Jurkat, Clone E6-1 (cell line): ENCODE results near the gene CCDC74A.
"Not testable (repeated sequence)": the region's sequence is repeated elsewhere in the genome, so short reads cannot be mapped to it uniquely, and the experiment has no call there.

Experiments
- DNase-seq: peaks from one replicate; pipeline ENCODE4 v3.0.0-alpha.2; 2011; ENCODE audit warnings: low read depth, low spot score
- H3K4me3 ChIP-seq: 2 replicates; pipeline ENCODE4 v1.5.1; 2011; ENCODE audit warnings: mild to moderate bottlenecking, low read length, control low read depth, moderate library complexity

CCDC74A gene

DNA sequence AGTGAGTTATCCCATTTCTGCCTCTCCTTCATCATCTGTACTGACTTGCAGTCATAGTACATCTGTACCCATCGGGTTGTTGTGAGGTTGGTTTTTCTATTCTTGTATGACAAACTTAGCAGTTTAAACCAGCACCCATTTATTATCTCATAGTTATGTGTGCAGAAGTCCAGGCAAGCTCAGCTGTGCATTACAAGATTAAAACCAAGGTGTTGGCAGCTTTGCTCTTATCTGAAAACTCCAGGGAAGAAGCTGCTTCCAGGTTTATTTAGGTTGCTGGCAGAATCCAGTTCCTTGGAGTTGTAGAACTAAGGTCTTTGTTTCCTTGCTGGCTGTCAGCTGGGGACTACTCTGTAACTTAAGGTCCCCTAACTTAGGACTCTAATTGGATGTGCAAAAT, 32.2 kb upstream of the CCDC74A start:
- H3K4me3 ChIP-seq, DNase-seq: not testable (repeated sequence)

GRCh38 chr2:131498321-131498973, 29.2 kb upstream of the CCDC74A start:
- H3K4me3 ChIP-seq, DNase-seq: not testable (repeated sequence)

DNA sequence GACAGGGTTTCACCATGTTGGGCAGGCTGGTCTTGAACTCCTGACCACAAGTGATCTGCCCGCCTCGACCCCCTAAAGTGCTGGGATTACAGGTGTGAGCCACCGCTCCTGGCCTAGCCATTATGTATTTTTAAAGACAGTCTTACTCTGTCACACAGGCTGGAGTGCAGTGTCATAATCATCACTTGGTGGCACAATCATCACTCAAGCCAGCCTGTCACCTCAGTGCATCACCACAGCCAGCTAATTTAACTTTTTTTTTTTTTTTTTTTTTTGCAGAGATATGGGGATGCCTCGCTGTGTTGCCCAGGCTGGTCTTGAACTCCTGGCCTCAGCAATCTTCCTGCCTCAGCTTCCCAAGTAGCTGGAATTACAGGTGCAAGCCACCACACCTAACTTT, 24.1 kb upstream of the CCDC74A start:
- not testable (repeated sequence) for H3K4me3 ChIP-seq, DNase-seq

DNA sequence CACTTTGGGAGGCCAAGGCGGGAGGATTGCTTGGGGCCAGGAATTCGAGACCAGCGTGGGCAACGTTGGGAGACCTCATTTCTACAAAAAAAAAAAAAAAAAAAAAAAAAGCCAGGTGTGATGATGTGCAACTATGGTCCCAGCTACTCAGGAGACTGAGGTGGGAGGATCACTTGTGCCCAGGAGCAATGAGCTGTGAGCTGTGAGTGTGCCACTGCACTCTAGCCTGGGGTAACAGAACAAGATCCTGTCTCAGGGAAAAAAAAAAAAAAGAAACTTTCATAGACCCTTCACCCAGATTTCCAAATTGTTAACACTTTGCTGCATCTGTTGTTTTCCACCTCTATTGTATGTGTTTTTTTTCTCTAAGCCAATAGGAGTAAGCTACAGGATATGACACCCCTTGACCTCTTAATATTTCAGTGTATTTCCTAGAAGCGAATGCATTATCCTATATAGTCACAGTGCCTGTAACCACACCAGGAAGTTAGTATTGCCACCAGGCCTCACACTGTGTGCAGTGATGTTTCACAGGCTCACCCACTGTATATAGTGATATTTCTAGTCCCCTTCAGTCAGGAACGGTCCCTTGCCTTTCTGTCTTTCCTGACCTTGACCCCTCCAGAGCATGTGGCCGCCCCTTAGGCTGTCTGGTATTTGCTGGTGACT, 23.5 kb upstream of the CCDC74A start:
- DNase-seq, H3K4me3 ChIP-seq: not testable (repeated sequence)

DNA sequence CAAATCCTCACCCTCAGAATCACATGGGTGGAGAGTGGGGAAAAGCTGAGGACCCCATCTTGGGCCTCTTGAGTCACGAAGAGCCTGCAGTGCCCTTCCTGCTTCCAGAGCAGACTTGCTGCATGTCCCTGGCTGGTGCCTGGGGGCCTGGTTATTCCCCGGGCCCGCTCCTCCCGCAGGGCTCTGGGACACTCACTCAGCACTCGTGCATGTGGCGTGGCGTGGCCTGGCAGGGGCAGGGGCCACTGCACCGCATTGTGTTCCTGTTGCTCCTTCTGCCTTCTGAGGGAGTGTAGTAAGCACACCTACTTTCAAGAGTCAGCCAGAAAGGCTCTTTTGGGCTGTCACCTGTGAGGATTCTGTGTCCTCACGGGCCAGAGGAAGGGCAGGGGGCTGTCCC, 18.1 kb upstream of the CCDC74A start:
- H3K4me3 ChIP-seq = no peak overlapping the region
- DNase-seq = no peak

GRCh38 chr2:131511291-131511968, 16.3 kb upstream of the CCDC74A start:
- DNase-seq, H3K4me3 ChIP-seq: not testable (repeated sequence)

DNA sequence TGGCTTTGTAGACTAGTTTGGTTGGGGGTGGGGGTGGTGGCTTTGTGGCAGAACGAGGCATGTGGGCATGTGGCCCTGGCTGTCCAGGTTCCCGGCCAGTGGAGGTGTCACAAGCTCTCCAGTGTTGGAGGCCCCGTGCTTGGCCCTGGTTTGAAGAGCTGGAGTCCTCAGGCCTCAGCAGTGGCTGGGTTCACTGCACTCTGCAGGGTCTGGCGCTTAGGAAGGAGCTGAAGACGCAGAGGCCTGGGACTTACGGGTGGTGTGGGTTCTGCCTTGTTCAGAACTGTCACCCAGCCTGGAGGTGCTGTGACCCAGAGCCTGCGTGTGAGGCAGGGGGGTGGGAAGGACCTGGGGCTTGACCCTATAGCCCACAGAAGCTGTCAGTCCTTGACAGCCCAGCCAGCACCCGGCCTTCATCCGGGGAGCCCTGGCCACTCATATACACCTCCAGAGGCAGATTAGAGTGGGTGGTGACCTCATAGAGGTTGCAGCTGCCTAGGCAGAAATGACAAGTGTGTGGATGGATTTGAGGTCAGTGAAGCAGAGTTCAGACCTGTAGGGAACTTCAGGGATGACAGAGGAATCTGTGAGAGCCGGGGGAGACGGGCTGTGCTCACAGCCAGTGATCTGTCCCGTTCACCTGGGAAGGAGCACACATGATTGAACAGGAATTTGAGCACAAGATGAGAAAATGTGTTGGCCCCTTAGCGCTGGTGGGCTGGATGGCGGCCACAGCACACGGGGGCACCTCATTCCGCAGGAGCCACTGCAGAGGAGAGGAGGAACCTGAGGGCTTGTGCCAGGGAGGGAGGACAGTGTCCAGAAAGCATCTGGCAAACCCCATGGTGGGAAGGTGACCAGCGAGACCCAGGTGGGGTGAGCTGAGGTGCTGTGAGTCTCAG, 15.5 kb upstream of the CCDC74A start:
- not testable (repeated sequence) for DNase-seq, H3K4me3 ChIP-seq

DNA sequence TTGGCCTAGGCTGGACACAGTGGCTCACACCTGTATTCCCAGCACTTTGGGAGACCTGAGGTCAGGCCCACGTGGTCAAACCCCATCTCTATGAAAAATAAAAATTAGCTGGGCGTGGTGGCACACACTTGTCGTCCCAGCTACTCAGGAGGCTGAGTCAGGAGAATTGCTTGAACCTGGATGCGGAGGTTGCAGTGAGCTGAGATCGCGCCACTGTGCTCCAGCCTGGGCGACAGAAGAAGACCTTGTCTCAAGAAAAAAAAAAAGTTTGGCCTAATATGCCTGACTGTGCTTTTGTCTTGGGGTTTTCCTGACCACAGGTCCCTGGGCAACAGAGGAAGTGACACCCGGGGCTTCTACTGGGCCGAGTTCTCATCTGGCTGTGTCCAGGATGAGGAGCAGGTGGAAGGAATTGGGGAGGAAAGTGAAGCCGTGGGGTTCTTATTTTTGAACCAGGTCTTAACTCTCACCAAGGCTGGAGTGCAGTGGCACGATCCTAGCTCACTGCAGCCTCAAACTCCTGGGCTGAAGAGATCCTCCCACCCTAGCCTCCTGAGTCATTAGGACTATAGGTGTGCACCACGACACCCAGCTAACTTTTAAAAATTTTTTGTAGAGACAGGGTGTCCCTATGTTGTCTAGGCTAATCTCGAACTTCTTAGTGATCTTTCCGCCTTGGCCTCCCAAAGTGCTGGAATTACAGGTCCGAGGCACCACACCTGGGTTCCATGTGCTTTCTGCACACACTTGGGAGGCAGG, 13.1 kb upstream of the CCDC74A start:
- H3K4me3 ChIP-seq, DNase-seq: not testable (repeated sequence)

DNA sequence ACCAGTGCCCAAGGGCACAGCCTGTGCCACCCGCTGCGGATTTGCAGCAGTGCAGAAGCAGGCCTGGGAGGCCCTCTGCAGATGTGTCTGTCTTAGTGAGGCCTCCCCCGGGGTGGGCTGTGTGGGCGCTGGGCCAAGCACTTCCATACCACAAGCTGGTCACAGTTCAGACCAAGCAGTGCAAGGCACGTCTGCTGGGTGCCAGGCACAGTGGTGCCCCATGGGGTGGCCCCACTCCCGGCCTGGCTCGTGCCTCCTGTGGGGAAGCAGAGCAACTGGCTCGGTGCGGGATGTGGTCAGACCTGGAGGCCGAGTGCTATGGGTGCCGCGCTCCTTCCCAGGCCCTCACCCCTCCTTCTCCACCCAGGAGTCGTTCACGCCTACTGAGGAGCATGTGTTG, 12.5 kb upstream of the CCDC74A start:
- H3K4me3 ChIP-seq, DNase-seq: not testable (repeated sequence)

DNA sequence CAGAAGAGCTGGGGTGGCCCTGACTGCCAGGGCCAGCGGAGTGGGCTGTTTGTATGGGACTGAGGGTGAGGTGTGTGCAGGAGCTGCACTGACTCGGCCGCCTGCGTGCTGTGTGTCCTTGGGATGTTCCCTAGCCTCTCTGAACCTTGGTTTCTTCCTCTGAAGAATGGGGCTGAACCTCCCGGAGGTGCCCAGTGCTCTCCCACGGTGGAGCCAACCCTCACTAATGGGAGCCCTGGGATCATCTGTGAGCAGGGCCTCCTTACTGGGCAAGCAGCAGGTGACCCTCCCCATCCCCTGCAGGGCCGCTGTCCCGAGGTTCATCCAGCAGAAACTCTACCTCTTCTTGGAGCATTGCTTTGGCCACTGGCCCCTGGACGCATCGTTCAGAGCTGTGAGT, 11.7 kb upstream of the CCDC74A start:
- no peak overlapping the region for H3K4me3 ChIP-seq
- DNase-seq = no peak

- not testable (repeated sequence) for H3K4me3 ChIP-seq, DNase-seq
Observed at GRCh38 chr2:131516621-131517020, 11.1 kb upstream of the CCDC74A start.

- no peak for DNase-seq
Observed at GRCh38 chr2:131517106-131517831, 10.4 kb upstream of the CCDC74A start.

DNA sequence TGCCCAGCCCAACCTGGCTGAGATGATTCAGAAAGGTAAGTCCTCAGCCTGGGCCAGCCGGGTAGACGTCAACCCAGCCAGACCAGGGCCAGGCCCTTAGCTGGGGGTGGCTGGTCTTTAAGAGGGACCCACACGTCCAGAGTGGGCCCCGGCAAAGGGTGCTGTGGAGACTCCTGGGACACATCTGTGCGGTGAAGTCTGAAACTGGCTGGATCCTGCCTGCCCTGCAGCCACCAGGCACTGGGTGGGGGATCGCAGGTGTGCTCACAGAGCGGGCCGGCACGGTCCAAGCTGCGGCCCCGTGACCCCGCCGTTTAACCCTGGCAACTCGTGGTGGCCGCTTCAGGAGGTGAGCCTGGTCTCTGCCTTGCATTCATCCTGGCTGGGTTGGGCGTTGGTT, 9.8 kb upstream of the CCDC74A start:
- H3K4me3 ChIP-seq, DNase-seq: not testable (repeated sequence)

More at GRCh38 chr2:131517106-131517831, 10.4 kb upstream of the CCDC74A start:
- H3K4me3 ChIP-seq = no peak overlapping the region

GRCh38 chr2:131518531-131518930, 9.2 kb upstream of the CCDC74A start:
- not testable (repeated sequence) for H3K4me3 ChIP-seq, DNase-seq

DNA sequence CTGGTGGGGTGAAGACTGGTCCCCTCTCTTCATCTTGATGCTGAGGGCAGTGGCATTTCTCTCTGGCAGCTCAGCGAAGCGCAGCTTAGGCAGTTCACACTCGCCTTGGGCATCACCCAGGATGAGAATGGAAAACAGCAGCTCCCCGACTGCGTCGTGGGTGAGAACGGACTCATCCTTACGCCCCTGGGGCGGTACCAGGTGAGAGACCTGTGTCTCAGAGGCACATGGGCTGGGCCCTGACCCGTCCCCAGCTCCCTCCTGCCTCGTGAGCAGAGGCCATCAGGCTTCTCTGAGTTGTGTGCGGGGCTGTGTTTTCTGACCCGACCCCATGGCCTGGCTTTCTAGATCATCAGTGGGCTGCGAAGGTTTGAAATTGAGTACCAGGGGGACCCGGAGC, 8.2 kb upstream of the CCDC74A start:
- DNase-seq = no peak
- no peak overlapping the region for H3K4me3 ChIP-seq

GRCh38 chr2:131519871-131520470, 7.7 kb upstream of the CCDC74A start:
- not testable (repeated sequence) for H3K4me3 ChIP-seq, DNase-seq

DNA sequence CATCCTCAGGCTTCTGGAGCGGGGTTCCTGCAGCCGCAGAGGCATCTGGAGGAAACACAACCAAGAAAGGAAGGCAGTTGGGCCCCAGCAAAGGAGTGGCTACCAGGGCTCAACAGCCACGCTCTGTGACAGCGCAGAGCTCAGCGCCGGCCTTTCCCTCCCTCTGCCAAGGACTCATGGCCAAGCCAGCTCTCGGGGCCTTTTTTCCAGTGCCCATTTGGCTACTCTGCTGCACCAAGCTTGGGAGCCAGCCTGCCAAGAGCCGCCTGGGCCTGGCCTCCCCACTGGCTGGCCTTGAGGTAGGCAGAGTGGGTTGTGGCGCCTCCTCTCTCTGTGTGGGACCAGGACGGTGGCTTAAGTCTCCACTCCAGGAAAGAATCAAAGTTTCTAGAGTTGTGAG, 7.2 kb upstream of the CCDC74A start:
- no peak overlapping the region for H3K4me3 ChIP-seq
- no peak for DNase-seq

DNA sequence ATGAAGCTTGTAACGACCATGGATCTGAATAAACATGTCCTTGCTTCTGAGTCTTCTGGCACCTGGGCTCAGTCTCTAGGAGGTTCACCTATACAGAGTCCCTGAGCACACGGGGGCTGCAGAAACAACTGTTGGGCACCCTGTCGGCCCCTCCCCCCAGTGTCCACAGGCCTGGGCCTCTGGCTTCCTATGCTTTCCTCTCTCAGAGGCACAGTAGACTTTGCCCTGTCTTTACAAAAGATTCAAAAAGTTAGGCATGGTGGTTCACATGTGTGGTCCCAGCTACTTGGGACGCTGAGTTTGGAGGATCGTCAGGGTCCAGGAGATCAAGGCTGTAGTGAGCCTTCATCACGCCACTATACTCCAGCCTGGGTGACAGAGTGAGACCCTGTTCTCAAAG, 6.2 kb upstream of the CCDC74A start:
- H3K4me3 ChIP-seq, DNase-seq: not testable (repeated sequence)
